Spleen (tissue), 7 donors: ENCODE results near the gene ZNF691.

Experiments used
- POLR2A ChIP-seq, 3 donors: fragments of 450-650 bp; IDR thresholded peaks; one replicate each; pipeline ENCODE4 v1.5.1; 2017; ENCODE audit warnings: antibody characterized with exemption in 3 of 3, mild to moderate bottlenecking in 1 of 3
- TF ChIP-seq, protein P1 (sequence below), 11 experiments: fragments of 200-600 bp in 7 of 11; fragments of 450-650 bp in 4 of 11; sonication (generic) in 4 of 11; IDR thresholded peaks in 8 of 11; conservative IDR thresholded peaks in 3 of 11; 1 replicate in 7 of 11; 2 replicates in 4 of 11; pipeline versions ENCODE4 v1.4.0 to v1.8.0; 2016 to 2021; ENCODE audit warnings: antibody characterized with exemption in 11 of 11, inconsistent platforms in 4 of 11, mild to moderate bottlenecking in 1 of 11
- donor health status: DM: no; HTN: no; CAD: no; lungs with moderate emphysema.
- donor health status: DM: no; HTN: no; CAD: no.
- donor health status: DM: no; HTN: no; CAD: no.

DNA sequence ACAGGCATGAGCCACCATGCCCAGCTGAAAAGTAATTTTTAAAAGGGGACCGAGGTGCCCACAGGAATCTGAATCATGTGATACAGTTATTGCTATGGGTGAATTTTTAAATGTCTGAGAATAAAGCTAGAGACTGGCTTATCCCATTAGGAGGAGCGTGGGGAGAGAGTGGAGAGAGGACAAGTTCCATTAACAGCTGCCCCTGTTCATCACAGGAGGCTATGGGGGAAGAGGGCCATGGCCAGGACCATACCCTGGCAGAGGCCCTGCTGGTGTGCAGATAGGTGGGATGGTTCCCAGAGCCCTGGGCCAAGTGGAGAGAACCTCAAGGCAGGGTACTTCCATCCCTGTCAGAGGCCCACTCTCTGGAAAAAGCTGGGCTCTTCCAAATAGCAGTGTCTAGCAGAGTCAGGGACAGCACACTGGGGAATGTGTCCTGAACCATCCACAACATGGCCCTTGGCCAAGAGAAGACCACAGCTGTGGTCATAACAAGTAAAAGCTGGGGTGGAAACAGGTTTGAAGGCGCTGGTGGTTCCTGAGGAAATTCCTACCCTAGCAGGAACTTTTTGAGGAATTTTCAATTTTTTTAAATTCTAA lies 13.7 kb upstream of the ZNF691 start:
- TF ChIP-seq, protein P1, sequence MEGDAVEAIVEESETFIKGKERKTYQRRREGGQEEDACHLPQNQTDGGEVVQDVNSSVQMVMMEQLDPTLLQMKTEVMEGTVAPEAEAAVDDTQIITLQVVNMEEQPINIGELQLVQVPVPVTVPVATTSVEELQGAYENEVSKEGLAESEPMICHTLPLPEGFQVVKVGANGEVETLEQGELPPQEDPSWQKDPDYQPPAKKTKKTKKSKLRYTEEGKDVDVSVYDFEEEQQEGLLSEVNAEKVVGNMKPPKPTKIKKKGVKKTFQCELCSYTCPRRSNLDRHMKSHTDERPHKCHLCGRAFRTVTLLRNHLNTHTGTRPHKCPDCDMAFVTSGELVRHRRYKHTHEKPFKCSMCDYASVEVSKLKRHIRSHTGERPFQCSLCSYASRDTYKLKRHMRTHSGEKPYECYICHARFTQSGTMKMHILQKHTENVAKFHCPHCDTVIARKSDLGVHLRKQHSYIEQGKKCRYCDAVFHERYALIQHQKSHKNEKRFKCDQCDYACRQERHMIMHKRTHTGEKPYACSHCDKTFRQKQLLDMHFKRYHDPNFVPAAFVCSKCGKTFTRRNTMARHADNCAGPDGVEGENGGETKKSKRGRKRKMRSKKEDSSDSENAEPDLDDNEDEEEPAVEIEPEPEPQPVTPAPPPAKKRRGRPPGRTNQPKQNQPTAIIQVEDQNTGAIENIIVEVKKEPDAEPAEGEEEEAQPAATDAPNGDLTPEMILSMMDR (IDR thresholded peaks at IDR 0.05 in 8 of 11, conservative IDR thresholded peaks at IDR 0.05 in 3 of 11) = no peak
- TF ChIP-seq POLR2A (IDR thresholded peaks at IDR 0.05) = no peak
